ENCODE data around the gene IGHMBP2. TPM values are rescaled to one million over a fixed set of nuclear protein-coding genes. Genes with fewer than 3 reads are reported as not detected.

The IGHMBP2 gene
- total and polyA plus RNA-seq, 12 donors, result 9.0 to 24.3 (median 12.1) TPM

DNA sequence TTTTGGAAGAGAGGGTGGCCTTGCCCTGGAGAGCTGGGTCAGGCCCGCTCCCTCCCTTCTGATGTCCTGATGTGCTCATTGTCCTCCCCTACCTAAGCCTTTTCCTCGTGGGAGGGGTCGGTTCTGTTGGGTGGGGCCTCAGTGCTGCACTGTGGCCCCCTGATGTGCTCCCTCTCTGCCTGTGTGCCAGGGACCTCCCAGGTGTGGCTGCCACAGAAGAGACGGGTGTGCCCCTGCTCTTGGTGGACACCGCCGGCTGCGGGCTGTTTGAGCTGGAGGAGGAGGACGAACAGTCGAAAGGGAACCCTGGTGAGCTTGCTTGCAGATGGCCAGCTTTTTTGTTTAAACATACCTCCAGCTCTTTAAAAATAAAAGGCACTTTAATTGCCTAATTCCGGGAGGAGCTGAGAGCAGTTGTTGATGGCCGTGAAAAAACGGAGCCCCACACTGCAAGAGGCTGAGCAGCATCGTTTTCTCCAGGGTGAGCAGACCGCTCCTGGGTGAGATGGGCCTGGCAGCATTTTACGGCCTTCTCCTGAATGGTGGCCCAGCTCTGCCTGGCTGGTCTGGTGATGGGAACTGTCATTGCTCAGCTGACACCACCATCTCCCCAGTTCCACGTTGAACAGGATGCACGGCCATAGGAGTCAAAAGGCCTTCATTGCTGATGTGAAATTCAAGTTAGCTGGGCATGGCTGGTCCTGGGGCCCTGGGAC is 30.1 kb downstream of the IGHMBP2 start:
- WGBS, 2 donors, result 88 to 91% methylated on average over 17 of the region's 17 CpGs
- ATAC-seq (no peak), DNase-seq (no peak)
- TF ChIP-seq, protein P1, sequence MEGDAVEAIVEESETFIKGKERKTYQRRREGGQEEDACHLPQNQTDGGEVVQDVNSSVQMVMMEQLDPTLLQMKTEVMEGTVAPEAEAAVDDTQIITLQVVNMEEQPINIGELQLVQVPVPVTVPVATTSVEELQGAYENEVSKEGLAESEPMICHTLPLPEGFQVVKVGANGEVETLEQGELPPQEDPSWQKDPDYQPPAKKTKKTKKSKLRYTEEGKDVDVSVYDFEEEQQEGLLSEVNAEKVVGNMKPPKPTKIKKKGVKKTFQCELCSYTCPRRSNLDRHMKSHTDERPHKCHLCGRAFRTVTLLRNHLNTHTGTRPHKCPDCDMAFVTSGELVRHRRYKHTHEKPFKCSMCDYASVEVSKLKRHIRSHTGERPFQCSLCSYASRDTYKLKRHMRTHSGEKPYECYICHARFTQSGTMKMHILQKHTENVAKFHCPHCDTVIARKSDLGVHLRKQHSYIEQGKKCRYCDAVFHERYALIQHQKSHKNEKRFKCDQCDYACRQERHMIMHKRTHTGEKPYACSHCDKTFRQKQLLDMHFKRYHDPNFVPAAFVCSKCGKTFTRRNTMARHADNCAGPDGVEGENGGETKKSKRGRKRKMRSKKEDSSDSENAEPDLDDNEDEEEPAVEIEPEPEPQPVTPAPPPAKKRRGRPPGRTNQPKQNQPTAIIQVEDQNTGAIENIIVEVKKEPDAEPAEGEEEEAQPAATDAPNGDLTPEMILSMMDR (IDR thresholded peaks at IDR 0.05), result no peak
- Histone ChIP-seq H3K27ac (no peak overlapping the region), H3K4me1 (peaks cover 3 to 19% (median 9%) of the 10 kb centered on the region in 9 donors), H3K27me3 (no peaks in the 10 kb centered on the region), H3K9me3 (no peaks in the 10 kb centered on the region), H3K4me3 (no peak overlapping the region), H3K36me3 (peaks cover 0 to 97% (median 55%) of the 10 kb centered on the region in 9 donors)
- intact Hi-C loops (cut with DNase I), result loop anchor here in 2 of 10 donors (10.0 kb wide), 1 partner anchor 151 kb away; no protein-coding TSS in a partner anchor

DNA sequence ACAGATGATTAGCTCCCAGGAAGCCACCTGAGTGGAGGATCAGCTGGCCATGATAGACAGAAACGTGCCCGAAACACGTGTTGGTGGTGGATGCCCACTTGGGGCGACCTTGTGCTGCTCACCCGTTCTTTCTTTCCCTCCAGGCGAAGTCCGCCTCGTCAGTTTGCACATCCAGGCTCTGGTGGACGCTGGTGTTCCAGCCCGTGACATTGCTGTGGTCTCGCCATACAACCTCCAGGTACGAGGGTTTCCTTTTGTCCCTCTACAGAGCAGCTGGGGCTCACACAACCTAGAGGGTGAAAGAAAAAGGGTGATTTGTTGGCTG is 30.6 kb downstream of the IGHMBP2 start:
- H3K27ac ChIP-seq, result no peak overlapping the region
- H3K36me3 ChIP-seq, result peaks cover 0 to 97% (median 55%) of the 10 kb centered on the region in 9 donors
- WGBS, 2 donors, result 92 to 93% methylated on average over 12 of the region's 12 CpGs
- H3K4me3 ChIP-seq, result no peak overlapping the region
- ATAC-seq (no peak), DNase-seq (no peak)
- TF ChIP-seq, protein P1 (IDR thresholded peaks at IDR 0.05), result no peak
- H3K27me3 ChIP-seq, result no peaks in the 10 kb centered on the region
- intact Hi-C loops (cut with DNase I), result loop anchor here in 2 of 10 donors (10.0 kb wide), 1 partner anchor 151 kb away; no protein-coding TSS in a partner anchor
- H3K9me3 ChIP-seq, result no peaks in the 10 kb centered on the region
- H3K4me1 ChIP-seq, result peaks cover 0 to 14% (median 4%) of the 10 kb centered on the region in 9 donors

GRCh38 chr11:68934666-68935065 is 31.0 kb downstream of the IGHMBP2 start:
- Histone ChIP-seq H3K4me1 (peaks cover 0 to 10% (median 0%) of the 10 kb centered on the region in 9 donors), H3K4me3 (no peak overlapping the region), H3K27ac (no peak overlapping the region), H3K9me3 (no peaks in the 10 kb centered on the region), H3K27me3 (no peaks in the 10 kb centered on the region), H3K36me3 (peaks cover 0 to 97% (median 55%) of the 10 kb centered on the region in 9 donors)
- no peak for ATAC-seq
- TF ChIP-seq, protein P1 (IDR thresholded peaks at IDR 0.05), result no peak
- 95 to 96% methylated on average over 13 of the region's 13 CpGs for WGBS, 2 donors
- intact Hi-C loops (cut with DNase I), result loop anchor here in 2 of 10 donors (10.0 kb wide), 1 partner anchor 150 kb away; no protein-coding TSS in a partner anchor
- no peak for DNase-seq

DNA sequence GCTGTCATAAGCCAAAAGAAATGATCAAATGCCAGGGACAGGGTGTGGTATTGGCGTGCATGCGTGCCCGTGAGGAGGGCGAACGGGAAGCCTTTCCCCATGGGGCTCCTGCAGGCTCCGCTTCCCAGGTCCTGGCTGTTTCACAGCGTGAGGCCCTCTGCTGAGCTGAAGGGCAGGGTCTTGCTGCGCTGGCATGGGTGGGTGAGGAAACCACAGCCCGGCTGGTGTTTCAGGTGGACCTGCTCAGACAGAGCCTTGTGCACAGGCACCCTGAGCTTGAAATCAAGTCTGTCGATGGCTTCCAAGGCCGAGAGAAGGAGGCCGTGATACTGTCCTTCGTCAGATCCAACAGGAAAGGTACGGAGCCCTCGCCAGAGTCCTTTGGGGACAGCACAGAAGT is 31.4 kb downstream of the IGHMBP2 start:
- peaks cover 0 to 97% (median 53%) of the 10 kb centered on the region in 9 donors for H3K36me3 ChIP-seq
- H3K4me3 ChIP-seq, result no peak overlapping the region
- no peak for ATAC-seq
- no peak overlapping the region for H3K27ac ChIP-seq
- peaks cover 0 to 6% (median 0%) of the 10 kb centered on the region in 9 donors for H3K4me1 ChIP-seq
- WGBS, 2 donors, result 96 to 97% methylated on average over 15 of the region's 15 CpGs
- TF ChIP-seq, protein P1 (IDR thresholded peaks at IDR 0.05), result no peak
- no peaks in the 10 kb centered on the region for H3K9me3 ChIP-seq
- no peaks in the 10 kb centered on the region for H3K27me3 ChIP-seq
- intact Hi-C loops (cut with DNase I), result loop anchor here in 2 of 10 donors (10.0 kb wide), 1 partner anchor 150 kb away; no protein-coding TSS in a partner anchor
- no peak for DNase-seq
